AG10803 (cell line): ENCODE results near the gene TAF6L.
A peak's percentile ranks its signal among the peaks of the same experiment; 100 is the strongest.

Source experiments
- DNase-seq: peaks from one replicate; pipeline ENCODE4 v3.0.0; 2010; ENCODE audit warnings: low read depth
- H3K4me3 ChIP-seq: 2 replicates; pipeline ENCODE4 v1.5.1; 2011; ENCODE audit warnings: mild to moderate bottlenecking, low read length, control low read depth
- TF ChIP-seq, protein P1 (sequence below): conservative IDR thresholded peaks from 2 replicates; pipeline ENCODE4 v1.5.1; 2011; ENCODE audit warnings: mild to moderate bottlenecking, low read length, control low read depth, inconsistent platforms

TAF6L gene, protein sequence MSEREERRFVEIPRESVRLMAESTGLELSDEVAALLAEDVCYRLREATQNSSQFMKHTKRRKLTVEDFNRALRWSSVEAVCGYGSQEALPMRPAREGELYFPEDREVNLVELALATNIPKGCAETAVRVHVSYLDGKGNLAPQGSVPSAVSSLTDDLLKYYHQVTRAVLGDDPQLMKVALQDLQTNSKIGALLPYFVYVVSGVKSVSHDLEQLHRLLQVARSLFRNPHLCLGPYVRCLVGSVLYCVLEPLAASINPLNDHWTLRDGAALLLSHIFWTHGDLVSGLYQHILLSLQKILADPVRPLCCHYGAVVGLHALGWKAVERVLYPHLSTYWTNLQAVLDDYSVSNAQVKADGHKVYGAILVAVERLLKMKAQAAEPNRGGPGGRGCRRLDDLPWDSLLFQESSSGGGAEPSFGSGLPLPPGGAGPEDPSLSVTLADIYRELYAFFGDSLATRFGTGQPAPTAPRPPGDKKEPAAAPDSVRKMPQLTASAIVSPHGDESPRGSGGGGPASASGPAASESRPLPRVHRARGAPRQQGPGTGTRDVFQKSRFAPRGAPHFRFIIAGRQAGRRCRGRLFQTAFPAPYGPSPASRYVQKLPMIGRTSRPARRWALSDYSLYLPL

DNA sequence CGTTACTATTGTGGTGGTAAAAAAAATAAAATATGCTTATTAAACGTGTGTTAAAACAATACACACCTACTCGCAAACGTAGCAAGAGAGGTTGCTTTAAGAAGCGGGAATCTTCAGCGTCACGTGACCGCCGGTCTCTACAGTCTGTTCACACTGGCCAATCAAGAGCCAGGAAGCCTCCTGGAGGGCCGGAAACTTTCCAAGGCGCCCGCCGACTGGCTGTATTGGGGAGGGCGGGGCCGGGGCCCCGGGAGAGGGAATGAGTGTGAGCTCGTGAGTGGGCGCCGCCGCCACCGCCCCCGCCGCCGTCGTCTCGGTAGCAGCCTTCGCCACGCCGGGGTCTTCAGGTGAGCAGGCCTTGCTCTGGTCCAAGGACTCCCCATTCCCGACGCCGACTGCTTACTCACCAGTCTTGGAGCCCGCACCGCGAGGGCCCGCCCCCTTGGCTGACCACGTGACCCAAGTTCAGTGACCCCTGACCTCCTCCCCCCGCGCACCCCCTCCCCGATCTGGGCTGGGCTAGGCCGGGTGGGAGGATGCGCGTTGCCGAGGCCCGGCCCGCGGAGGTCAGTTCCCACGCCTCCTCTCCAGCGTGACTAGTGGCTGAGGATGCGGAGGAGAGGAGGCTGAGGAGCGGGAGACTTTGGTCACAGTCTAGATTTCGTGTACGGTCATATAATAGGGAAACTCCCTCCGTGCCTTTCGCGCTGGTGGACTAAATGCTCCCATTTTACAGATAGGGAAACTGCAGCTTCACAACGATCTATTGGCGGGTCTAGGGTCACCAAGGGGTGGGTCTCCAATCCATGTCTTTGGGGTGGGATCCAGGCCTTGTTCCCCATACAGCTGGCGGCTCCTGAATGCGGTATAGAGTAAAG is at the start of gene TAF6L:
Gene TAF6L, plus strand, starts transcription at position 253 of the 878 bp plus-strand sequence. CDS start 4,388 bp downstream, outside the sequence.
- DNase-seq: peak; percentile 95
- peak within 1 kb of the TSS; percentile 80 for H3K4me3 ChIP-seq
- TF ChIP-seq, protein P1, sequence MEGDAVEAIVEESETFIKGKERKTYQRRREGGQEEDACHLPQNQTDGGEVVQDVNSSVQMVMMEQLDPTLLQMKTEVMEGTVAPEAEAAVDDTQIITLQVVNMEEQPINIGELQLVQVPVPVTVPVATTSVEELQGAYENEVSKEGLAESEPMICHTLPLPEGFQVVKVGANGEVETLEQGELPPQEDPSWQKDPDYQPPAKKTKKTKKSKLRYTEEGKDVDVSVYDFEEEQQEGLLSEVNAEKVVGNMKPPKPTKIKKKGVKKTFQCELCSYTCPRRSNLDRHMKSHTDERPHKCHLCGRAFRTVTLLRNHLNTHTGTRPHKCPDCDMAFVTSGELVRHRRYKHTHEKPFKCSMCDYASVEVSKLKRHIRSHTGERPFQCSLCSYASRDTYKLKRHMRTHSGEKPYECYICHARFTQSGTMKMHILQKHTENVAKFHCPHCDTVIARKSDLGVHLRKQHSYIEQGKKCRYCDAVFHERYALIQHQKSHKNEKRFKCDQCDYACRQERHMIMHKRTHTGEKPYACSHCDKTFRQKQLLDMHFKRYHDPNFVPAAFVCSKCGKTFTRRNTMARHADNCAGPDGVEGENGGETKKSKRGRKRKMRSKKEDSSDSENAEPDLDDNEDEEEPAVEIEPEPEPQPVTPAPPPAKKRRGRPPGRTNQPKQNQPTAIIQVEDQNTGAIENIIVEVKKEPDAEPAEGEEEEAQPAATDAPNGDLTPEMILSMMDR: no peak

DNA sequence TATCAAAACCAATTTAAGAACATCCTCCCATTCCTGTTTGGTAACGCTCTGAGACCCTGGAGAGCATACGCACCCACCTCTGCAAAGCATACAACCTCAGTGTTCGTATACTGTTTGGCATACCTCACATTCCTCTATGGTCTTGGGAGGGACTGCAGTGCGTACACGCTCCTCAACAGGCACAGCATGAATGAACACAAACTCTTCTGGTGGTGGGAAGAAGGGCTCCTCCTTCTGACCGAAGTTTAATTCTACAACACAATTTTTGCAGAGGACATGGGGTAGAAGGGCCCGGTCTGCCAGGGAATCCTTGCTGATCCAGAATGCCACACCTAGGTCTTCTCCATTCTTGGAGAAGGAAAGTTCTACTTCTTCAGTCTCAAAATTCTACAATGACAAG is 49.2 kb upstream of the TAF6L start:
- TF ChIP-seq, protein P1: peak; percentile 9; the same call in 1 of the 2 replicates
- no peak overlapping the region for H3K4me3 ChIP-seq
- DNase-seq: peak; percentile 39

- DNase-seq: no peak
- TF ChIP-seq, protein P1: no peak
- peak overlapping the region; percentile 99 for H3K4me3 ChIP-seq
Observed at GRCh38 chr11:62724171-62724570, 47.0 kb upstream of the TAF6L start.

GRCh38 chr11:62725646-62726045 is 45.5 kb upstream of the TAF6L start:
- peak overlapping the region; percentile 99 for H3K4me3 ChIP-seq
- TF ChIP-seq, protein P1: no peak
- no peak for DNase-seq

DNA sequence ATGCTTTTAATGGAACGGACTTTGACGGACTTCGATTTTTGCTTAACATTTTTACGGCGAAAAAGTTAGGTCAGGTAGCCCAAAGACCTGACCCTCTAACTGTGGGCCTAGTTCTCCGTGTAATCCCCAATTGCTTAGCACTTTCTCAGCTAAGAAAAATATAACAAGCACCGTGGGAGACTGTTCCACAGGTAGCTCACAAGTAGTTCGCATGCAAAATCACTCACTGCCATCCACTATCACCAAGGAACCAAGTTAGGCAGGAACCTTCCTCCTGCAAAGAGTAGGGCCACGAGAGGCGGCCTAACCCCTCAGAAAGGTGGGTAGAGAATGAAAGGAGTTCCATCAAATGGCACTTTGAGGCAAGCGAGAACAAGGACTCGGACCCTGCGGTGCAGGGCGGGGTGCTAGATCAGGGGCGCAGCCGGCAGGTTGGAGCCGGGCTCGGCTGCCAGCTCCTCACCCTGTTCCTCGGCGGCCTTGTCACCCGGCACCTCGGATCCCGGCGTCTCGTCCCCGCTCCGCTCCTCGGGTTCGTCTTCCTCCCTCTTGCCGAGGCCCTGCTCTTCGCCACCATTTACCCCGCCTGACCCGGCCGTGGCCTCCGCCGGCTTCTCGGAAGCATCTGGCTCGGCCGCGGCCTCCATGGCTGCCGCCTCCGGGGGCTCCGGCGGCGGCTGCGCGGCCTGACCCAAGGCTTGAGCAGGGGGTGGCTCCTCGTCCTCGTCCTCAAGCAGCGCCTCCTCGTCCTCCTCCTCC is 44.9 kb upstream of the TAF6L start:
- TF ChIP-seq, protein P1: no peak
- peak overlapping the region; percentile 99 for H3K4me3 ChIP-seq
- DNase-seq: no peak

DNA sequence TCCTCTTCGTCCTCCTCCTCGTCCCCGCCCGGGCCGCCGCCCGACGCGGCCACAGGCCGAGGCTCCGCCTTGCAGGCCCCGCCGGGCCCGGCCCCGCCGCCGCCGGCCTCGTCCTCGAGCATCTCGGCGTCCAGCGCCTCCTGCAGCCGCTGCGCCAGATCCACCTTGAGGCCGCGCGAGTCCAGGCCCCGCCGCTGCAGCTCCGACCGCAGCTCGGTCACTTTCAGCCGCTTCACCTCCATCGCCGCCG is 44.4 kb upstream of the TAF6L start:
- DNase-seq: no peak
- H3K4me3 ChIP-seq: peak overlapping the region; percentile 99
- TF ChIP-seq, protein P1: no peak
